Superior temporal gyrus (tissue), 1 donor: ENCODE data around the gene TSPAN33.
A peak's percentile ranks its signal among the peaks of the same experiment; 100 is the strongest.

Source experiments
- DNase-seq: peaks from one replicate; pipeline ENCODE4 v3.0.0-alpha.2; 2016; ENCODE audit errors: extremely low spot score

TSPAN33 gene

DNA sequence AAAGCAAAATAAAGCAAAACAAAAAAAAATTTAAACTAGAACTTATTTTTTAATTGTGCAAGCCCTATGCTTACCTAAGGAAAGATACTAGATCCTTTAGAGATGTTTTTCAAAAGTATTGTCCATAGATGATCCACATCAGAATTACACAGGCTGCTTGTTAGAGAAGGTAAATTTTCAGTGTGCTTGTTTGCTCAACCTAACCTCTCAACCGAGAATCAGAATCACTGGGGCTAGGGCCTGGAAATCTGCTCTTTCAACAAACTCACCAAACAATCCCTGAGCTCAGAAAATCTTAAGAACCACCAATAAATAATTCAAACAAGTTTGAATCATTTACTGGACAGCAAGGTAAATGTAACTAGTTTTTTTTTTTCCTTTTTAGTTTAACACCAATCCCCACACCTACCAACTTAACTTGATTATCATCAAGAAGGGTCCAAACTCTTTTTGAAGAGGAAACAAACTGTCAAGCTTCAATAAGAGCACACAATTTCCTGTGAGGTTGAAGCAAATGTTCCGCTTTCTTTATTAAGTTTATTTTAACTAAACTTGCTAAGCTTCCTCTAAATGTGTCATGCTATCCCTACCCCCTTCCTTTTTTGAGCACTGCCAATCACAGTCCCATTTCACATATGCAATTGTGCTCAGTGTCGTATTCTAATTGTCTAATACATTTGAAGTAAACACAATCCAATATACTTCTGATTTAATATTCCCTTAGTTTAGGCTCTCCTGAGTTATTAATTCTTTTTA, 7.4 kb upstream of the TSPAN33 start:
- DNase-seq, result no peak

DNA sequence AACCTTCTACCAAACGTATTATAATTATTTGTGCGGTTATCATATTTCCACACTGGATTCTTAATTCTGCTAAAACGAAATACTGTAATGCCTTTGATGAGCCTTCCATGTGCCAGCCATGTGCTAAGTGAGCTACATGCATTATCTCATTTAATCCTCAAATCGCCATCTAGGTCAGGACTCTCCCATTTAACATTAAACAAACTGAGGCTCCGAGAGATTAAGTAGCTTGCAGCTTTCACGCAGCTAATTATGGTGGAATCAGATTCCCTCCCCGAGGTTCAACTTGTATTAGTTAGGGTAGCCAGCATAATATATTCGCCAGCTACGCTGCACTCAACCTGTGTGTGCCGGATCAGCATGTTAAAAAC, 798 bp upstream of the TSPAN33 start:
- no peak for DNase-seq

DNA sequence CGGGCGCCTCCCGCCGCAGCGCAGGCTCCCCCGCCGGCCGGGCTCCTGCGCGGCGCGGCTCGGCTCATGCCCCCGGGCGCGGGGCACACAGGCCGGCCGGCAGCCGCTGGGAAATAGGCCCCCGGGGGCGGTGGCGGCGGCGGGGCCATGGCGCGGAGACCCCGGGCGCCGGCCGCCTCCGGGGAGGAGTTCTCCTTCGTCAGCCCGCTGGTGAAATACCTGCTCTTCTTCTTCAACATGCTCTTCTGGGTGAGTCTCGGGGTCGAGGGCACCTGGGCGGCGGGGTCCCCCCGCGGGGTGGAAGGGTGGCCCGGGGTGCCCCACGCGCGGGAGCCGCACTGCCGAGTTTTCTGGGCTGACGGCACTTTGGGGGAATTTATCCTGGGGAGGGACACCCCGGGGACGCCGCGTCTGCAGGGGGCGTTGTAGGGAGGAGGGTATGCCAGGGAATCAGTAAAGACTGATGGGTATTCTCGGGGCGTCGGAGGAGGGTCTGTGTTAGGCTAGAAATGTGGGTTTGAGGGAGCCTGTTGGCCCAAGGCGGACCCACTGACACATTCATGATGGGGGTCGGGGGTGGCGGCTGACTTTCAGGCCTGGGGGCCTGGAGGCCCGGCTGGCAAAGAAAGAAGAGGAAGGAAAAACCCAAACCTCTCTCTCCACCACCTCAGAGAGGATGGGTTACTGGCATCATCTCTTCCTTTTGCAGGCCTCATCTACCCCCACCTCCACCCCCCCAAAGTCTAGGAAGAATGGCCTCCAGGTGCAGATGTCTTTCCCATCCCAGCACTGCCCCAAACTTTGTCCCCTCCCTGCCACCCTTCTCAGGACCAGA, 544 bp downstream of the TSPAN33 start:
- no peak for DNase-seq

DNA sequence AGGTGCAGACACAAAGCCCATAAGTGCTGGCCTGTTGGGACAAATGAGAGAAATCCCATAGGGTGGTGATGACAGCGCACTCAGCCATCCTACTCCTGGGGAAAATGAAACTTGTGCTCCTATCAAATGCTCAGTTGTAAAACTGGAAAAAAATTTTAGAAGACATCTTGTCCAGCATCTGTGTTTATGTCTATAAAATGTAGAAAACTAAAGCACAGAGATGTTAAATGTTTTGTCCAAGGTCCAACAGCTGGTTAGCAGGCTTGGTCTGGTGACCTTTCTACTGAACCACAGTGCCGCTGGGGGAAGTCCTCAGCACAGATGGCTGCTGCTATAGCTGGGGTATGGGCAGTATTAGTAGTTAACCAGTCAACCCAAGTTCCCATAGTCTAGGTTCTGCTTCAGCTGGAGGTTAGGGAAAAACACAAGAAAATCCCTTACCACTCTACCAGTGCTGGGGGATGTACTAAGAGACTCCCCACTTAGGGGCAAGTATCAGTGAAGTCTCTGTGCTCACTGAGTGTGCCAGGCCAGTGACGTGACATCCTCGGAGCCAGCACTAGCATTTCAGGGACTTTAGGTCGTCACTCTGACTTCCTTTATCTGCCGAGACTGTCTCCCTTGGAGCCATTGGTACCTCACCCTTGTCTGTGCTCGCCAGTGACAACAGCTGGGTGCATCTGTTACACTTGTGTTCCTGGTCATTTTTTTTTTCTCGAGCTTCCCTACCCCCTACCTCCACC, 1.9 kb downstream of the TSPAN33 start:
- no peak for DNase-seq

DNA sequence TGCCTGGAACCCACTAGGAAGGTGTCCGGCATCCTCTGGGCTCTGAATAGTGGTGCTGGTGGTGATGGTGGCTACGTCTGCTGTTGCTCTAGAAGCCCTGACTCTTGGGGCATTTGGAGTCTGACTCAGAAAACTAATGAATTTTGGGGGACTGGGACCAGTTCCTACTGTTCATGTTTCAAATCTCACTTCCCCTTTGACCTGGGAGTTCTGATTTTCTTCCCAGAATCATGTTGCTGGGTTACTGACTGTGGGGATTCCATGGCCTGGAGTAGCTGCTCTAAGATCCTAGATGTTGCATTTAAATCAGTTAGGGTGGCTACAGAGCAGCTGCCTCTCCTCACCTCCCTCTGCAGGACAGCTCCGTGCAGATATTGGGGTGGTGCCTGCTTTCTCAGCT, 3.2 kb downstream of the TSPAN33 start:
- no peak for DNase-seq

DNA sequence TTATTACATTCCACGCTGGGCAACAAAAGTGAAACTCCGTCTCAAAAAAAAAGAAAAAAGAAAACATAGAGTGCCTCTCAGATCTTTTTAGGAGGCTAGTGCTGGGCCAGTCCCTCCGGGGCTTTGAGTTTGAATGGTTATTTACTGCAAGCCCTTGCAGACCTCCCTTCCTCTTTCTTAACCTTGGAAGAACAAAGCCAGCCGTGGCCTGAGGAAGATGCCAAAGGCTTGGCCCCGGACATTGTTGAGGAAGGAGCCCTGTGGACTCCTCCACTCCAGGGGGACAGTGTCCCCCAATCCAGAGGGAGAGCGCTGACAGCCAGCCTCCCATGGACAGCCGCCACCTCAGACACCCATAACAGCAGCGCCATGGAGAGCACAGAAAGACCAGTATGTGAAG, 5.0 kb downstream of the TSPAN33 start:
- DNase-seq, result no peak

DNA sequence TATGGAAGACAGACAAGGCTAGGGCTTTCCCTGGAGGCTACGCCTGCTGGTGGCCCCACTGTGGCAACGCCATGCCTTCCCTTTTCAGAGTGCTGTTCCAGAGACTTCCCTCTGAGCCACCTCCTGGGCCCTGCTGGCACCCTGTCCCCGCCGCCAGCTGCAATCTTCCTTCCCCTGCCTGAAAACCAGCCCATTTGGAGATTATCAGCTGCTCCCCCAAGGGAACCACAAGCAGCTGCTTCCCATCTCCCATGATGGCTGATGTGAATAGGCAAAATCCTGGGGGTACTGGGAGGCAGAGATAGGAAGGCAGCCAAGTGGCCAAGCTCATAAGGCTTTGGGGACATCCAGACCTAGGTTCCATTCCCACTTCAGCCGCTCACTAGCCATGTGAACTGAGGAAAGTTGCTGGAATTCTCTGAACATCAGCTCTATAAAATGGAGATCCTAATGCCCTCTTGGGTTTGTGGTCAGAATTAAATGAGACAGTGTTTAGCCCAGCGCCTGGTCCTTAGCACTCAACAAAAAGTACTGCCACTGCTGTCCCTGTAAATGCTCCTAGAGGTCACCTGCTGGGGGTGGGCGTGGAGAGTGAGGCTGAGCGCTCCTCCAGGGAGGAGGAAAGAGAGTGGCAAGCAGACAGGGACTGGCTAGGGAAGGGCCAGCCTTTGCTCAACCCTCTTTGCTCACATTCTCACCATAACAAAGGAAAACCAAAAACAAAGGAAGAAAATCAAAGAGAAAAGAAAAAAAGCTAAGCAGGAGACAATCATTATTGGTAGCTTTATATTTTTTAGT, 5.9 kb downstream of the TSPAN33 start:
- no peak for DNase-seq

DNA sequence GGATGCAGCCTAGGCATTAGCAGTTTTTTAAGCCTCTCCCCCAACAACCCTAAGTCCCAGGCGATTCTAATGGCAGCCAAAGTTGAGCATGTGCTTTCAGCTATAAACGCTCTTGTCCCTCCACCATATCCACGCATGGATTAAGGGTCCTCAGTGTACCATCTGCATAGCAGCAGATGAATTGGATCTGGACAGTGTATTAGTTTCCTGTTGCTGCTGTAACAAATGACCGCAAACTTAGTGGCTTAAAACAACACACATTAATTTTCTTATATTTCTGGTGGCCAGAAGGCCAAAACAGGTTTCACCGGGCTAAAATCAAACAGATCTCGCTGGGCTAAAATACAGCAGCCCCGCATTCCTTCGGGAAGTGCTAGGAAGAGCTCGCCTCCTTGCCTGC, 13.1 kb downstream of the TSPAN33 start:
- DNase-seq, result no peak

DNA sequence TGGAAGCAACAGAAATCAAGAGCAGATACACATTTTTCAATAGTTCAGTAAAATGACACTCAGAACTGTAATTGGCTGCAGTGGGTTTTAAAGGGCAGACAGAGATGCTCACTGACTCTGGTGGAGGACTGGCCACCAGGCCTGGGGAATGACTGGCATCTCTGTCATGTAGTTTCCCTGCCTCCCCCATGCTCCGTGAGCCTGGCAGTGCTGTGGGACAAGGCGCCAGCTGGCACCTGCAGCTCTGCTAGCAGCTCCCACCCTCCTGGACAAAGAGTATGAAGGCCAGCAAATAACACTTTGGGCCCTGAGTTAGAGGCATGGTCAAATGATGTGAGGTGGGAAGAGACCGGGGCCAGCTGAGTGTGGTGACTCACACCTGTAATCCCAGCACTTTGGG, 15.0 kb downstream of the TSPAN33 start:
- no peak for DNase-seq

DNA sequence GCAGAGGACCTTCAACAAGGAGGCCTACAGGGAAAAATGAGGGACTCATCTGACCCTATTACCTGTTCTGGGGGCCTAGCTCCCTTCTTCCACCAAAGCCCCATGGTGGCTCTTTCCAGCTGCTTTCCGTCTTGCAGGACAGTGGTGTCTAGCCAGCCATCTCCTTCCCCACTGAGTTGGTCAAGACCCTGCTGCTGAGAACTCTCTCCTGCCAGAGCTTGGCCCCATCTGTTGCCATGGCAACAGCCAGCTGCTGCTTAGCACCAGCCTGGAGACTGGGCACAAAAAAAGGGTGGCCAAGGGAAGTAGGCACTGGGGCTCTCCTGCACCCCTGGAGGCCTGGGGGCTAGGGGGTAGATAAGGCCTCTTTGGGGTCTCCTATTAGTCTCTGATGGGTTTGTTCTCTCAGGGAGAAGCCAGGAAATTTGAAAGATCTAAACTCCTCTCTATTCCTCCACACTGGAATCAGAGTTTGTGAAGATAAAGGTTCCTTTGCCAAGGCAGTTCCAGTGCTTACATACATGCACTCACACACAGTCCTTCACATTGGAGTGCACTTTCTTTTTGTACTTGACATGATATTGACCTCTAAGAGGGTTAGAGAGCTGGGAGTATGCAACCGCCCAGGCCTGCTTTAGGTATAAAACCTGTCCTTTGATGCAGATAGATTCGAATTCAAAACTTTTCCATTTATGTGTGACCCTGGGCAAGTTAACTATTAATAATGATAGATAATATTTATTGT, 15.8 kb downstream of the TSPAN33 start:
- no peak for DNase-seq

DNA sequence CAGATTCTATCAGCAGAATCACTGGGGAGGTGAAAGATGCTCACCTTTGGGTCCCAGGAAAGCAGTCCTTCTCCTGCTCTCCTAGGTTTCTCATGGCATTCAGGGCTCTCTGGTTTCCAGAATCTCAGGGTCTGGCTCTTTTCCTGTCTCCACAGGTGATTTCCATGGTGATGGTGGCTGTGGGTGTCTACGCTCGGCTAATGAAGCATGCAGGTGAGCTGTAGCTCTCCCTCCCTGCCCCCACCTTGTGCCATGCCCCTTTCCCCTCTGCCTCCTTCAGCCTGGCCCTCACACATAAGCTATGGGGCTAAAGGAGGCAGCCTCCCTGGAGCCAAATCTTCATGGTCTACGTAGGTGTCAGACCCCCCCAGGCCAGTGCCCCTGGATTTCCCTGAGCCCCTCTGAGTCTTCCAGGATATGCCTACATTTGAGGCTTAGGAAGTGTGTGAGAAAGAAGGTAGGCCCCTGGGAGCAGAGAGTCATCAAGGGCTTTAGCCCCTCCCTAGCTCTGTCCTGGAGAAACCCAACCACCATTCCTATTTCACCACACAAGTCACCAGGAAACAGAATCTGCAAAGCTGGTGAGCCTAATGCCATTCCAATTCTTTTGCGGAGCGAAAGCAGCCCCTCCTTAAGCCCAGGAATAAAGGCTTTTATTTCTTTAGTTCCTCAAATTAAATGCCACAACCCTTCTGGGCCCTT, 17.2 kb downstream of the TSPAN33 start:
- no peak for DNase-seq

DNA sequence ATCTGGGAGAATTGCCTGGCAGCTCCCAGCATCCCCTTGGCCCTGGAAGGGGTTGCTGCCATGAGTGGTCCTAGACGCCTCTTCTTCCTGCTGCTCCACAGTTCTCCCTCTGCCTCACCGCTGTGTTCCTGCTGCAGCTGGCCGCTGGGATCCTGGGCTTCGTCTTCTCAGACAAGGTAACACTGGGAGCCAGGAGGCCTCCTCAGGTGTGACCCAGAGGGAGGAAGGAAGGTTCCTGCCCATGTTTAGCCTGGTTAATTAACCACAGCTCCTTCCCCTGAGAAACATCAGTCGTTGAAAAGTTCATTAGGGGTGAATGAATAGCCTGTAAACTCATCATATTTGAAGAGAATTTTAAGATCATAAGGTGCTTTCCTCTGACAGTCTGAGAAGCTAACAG, 18.2 kb downstream of the TSPAN33 start:
- no peak for DNase-seq

DNA sequence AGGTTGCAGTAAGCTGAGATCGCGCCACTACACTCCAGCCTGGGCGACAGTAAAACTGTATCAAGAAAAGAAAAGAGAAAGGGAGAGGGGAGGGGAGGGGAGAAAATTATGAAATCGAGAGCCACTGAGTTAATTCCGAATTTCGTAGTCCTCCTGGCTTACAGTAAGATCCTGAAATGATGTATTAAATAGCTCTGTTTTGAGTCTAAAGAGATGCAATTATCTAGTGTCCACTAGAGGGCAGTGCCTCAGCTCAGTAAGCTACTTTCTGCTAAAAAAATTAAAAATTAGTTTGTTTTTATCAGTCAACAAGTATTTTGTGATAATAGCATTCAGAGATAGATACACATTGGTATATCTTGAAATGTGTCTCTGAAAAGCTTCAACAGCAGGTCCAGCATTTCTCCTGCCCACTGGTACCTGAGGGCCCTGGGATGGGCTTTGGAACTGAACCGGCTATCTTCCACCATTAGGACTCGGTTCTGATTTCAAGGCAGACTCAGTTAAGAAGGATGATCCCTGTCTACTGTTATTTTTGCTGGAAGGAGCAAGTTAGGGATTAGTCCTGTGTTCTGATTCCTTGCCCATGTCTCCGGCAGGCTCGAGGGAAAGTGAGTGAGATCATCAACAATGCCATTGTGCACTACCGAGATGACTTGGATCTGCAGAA, 19.5 kb downstream of the TSPAN33 start:
- DNase-seq, result peak; percentile 80

DNA sequence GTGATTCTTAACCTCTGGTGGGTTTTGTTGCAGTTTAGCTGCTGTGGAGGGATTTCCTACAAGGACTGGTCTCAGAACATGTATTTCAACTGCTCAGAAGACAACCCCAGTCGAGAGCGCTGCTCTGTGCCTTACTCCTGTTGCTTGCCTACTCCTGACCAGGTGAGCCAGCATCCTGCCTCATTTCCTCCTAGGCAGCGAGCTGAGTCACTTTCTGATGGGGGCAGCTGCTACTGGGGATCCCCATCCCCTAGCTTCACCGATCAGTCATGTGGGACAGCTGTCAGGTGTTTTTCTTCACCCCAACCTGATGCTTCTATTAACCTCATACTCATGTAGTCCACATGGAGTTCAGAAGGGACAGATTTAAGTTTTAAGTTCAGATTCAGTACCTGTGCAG, 22.2 kb downstream of the TSPAN33 start:
- no peak for DNase-seq

DNA sequence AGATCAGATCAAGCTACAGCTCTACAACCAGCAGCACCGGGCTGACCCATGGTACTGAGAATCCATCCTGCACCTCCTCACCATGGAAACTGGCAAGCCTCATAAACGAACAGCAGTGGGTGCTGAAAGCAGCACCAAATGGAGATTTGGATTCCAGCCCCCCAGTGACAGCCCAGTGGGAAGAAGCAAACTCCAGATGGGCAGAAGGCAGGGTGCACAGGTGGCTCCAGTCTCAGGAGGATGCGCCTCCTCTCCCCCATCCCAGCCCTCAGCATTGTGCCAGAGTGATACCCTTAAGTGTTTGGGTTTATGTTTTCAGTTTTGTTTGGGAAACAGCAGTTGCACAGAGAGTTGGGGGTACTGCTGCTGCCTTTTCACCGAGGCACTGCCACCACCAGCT, 23.3 kb downstream of the TSPAN33 start:
- DNase-seq, result no peak

DNA sequence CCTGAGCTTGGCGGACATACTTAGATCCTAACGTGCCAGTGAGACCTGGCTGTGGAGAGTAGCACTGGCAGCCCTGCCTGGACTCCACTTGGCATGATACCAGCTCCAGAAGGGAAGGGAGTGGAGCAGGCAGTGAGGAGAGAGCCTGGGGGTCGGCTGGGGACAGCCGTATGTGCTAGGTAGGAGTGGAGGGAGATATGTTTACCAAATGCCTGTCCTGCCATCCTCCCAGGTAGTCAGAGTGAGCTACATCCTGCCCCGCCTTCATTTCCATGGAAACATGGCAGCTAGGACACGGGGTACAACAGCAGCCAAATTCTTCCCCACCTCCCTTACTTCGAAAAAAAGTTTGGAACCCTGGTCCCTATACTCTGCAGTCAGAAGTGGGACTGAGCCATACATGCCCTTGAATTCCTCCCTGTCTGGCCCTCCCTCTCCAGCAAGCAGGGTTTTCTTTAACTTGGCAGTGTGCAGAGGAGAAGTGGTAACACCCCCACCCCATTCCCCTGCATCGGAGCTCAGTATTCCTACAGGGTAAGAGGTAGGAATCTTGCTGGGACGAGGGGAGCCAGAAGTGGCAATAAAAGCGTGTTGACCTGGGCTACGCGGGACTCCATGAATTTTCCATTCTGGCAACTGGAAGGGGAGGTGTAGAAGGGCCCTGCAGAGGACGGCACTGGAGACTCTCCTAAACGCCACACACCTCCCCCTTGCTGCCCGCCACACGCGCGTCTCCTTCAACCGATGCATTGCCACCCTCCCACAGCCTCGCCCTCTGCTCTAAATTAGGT, 23.9 kb downstream of the TSPAN33 start:
- no peak for DNase-seq

DNA sequence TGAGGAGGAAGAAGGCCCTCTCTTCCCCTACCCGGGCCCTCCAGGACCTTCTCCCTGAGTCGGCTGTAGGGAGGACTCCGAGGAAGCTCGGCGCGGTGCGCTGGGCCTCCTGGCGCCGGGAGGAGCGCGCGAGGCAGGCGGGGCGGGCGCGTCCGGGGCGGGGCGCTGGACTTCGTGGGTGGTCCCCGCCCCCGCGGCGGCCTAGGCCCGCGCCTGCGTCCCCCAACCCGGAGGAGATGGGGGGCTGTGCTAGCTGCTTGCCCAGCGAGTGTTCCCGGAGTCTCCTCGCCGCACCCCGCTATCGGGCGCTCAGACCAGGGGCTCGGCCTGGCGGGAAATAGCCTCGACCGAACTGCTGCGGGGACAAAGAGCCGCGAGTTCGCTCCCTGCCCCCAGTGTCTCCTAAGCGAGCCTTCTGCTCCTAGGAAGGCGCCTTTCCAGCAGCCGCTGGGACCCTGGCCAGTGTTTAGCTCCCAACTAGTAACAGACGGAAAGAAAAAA, 24.7 kb downstream of the TSPAN33 start:
- DNase-seq, result no peak

DNA sequence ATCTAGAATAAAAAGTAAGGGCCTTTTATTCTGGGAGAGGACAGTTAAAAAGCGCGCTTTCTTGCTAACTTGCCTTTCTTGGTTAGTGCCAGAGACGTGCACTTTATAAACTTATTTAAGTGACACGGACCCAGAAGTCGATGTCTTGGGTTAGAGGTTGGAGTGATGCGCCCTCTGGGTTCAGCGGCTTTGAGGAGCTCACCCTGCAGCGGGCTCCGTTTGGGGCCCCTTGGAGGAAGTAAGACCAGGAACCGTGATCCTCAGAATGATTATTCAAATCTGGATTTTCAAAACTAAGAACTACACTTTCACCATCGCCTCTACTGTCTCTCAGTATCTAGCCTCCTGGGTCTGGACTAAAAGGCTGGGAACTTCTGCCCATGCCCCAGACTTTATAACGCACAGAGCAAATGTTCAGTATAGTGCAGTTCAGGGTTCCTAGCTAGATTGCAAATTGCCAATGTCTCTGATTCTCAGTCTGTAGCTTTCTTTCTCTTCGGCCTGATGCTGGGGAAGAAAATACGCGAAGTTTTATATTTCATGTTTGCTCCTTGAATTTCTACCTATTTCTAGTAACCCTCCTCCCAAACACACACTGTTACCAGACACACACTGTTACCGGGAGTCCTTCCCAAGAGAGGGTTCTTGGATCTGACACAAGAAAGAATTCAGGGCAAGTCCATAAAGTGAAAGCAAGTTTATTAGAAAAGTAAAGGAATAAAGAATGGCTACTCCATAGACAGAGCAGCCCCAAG, 25.4 kb downstream of the TSPAN33 start:
- DNase-seq, result no peak
